ENCODE data around the gene FARP1.

- TF ChIP-seq POLR2A (IDR thresholded peaks at IDR 0.05), result no peak
- no peak for TF ChIP-seq CTCF (IDR thresholded peaks at IDR 0.05)
- no peak for TF ChIP-seq POLR2AphosphoS5 (IDR thresholded peaks at IDR 0.05)
- no peak for TF ChIP-seq EP300 (IDR thresholded peaks at IDR 0.05)
Observed at GRCh38 chr13:98203646-98204326, 60.9 kb downstream of the FARP1 start.
